Right ventricle myocardium inferior (tissue), 1 donor: ENCODE results near the gene FOXL1. TPM values are rescaled to one million over a fixed set of nuclear protein-coding genes. Genes with fewer than 3 reads are reported as not detected.

Source experiments
- ATAC-seq: fragments of 200-7000 bp; cut with Tn5 transposase; one replicate; pipeline ENCODE4 v1.9.1; 2020; ENCODE audit warnings: mild to moderate bottlenecking, moderate library complexity
- DNase-seq: peaks from one replicate; pipeline ENCODE4 v3.0.0; 2021; ENCODE audit errors: missing footprints
- intact Hi-C: fragments of 100-400 bp; cut with DNase I; formaldehyde crosslinking; loops from one replicate; pipeline ENCODE4 v1.11.0; 2022
- total RNA-seq: library from RNA; stranded (reverse); fragmentation: NEBNext Ultra II Directional; extraction: Animal tissue kit (Norgen Biotek cat#: 25700); gene quantifications from one replicate; pipeline ENCODE4 v1.2.1, GENCODE V29; 2021
- donor health status: DM: no; HTN: yes; CAD: no; lungs with severe emphysema.

Gene FOXL1
- total RNA-seq, 1 donor from 2014 or later, result 0.60 TPM

GRCh38 chr16:86565644-86566511 lies 12.5 kb upstream of the FOXL1 start:
- intact Hi-C loops, result loop anchor here (5.0 kb wide), 1 partner anchor 196 kb away; no protein-coding TSS in a partner anchor
- ATAC-seq (no peak), DNase-seq (no peak)

- ATAC-seq, result peak; percentile 61
- intact Hi-C loops, result loop anchor here (5.0 kb wide), 1 partner anchor 196 kb away; no protein-coding TSS in a partner anchor
Observed at GRCh38 chr16:86566601-86566965, 11.8 kb upstream of the FOXL1 start, which contains the start of gene FOXC2. TSS of gene FOXC2 (plus strand) at chr16:86566829. CDS start at chr16:86567336, 507 bp downstream.

GRCh38 chr16:86566966-86567700 lies 11.2 kb upstream of the FOXL1 start:
- intact Hi-C loops, result loop anchor here (5.0 kb wide), 1 partner anchor 195 kb away; no protein-coding TSS in a partner anchor
- ATAC-seq, result peak; percentile 56
- DNase-seq, result no peak

More at GRCh38 chr16:86566601-86566965, 11.8 kb upstream of the FOXL1 start, which contains the start of gene FOXC2:
- DNase-seq, result peak; percentile 92

- intact Hi-C loops, result loop anchor here (5.0 kb wide), 1 partner anchor 194 kb away; no protein-coding TSS in a partner anchor
- ATAC-seq, result peak; percentile 45
- DNase-seq, result no peak
Observed at GRCh38 chr16:86567701-86568581, 10.4 kb upstream of the FOXL1 start.

- ATAC-seq (no peak), DNase-seq (no peak)
- intact Hi-C loops, result loop anchor here (5.0 kb wide), 1 partner anchor 193 kb away; no protein-coding TSS in a partner anchor
Observed at GRCh38 chr16:86568677-86569623, 9.4 kb upstream of the FOXL1 start.

- DNase-seq (no peak), ATAC-seq (no peak)
- intact Hi-C loops, result loop anchor here (5.0 kb wide), 2 partner anchors 112 to 192 kb away; no protein-coding TSS in a partner anchor
Observed at GRCh38 chr16:86569701-86570447, 8.5 kb upstream of the FOXL1 start.

GRCh38 chr16:86570558-86571529 lies 7.5 kb upstream of the FOXL1 start:
- no peak for DNase-seq
- intact Hi-C loops, result loop anchor here (5.0 kb wide), 1 partner anchor 111 kb away; no protein-coding TSS in a partner anchor
- ATAC-seq, result no peak

- ATAC-seq, result no peak
- DNase-seq, result no peak
- intact Hi-C loops, result loop anchor here (5.0 kb wide), 1 partner anchor 111 kb away; no protein-coding TSS in a partner anchor
Observed at GRCh38 chr16:86571530-86571915, 6.8 kb upstream of the FOXL1 start.

GRCh38 chr16:86572041-86572521 lies 6.3 kb upstream of the FOXL1 start:
- intact Hi-C loops, result loop anchor here (5.0 kb wide), 1 partner anchor 110 kb away; no protein-coding TSS in a partner anchor
- DNase-seq (peak; percentile 45), ATAC-seq (no peak)

GRCh38 chr16:86572606-86573005 lies 5.7 kb upstream of the FOXL1 start:
- intact Hi-C loops, result loop anchor here (5.0 kb wide), 1 partner anchor 110 kb away; no protein-coding TSS in a partner anchor
- DNase-seq, result peak; percentile 60
- no peak for ATAC-seq

- intact Hi-C loops, result loop anchor here (5.0 kb wide), 1 partner anchor 109 kb away; no protein-coding TSS in a partner anchor
- ATAC-seq, result no peak
- DNase-seq, result peak; percentile 1
Observed at GRCh38 chr16:86573215-86573614, 5.1 kb upstream of the FOXL1 start.

GRCh38 chr16:86573646-86574508 lies 4.5 kb upstream of the FOXL1 start:
- no peak for DNase-seq
- intact Hi-C loops, result loop anchor here (5.0 kb wide), 1 partner anchor 108 kb away; no protein-coding TSS in a partner anchor
- ATAC-seq, result no peak

- no peak for DNase-seq
- intact Hi-C loops, result loop anchor here (5.0 kb wide), 2 partner anchors 93 to 108 kb away; no protein-coding TSS in a partner anchor
Observed at GRCh38 chr16:86574646-86575045, 3.7 kb upstream of the FOXL1 start.

GRCh38 chr16:86575095-86575685 lies 3.2 kb upstream of the FOXL1 start:
- no peak for DNase-seq
- intact Hi-C loops, result loop anchor here (5.0 kb wide), 1 partner anchor 92 kb away; no protein-coding TSS in a partner anchor
- peak; percentile 4 for ATAC-seq

More at GRCh38 chr16:86574646-86575045, 3.7 kb upstream of the FOXL1 start:
- ATAC-seq, result no peak
